HG03558 (cell line): ENCODE measurements around the gene EIF6.
"Not testable (repeated sequence)": the region's sequence is repeated elsewhere in the genome, so short reads cannot be mapped to it uniquely, and the experiment has no call there.

Experiments used
- ATAC-seq: cut with Tn5 transposase; IDR thresholded peaks from one replicate; pipeline ENCODE4 v1.9.1; 2021; ENCODE audit warnings: moderate number of reproducible peaks; ENCODE audit not compliant: unreplicated experiment; ENCODE audit errors: extremely low read depth

Gene EIF6

GRCh38 chr20:35263532-35264341 lies 20.8 kb downstream of the EIF6 start:
- no peak for ATAC-seq

DNA sequence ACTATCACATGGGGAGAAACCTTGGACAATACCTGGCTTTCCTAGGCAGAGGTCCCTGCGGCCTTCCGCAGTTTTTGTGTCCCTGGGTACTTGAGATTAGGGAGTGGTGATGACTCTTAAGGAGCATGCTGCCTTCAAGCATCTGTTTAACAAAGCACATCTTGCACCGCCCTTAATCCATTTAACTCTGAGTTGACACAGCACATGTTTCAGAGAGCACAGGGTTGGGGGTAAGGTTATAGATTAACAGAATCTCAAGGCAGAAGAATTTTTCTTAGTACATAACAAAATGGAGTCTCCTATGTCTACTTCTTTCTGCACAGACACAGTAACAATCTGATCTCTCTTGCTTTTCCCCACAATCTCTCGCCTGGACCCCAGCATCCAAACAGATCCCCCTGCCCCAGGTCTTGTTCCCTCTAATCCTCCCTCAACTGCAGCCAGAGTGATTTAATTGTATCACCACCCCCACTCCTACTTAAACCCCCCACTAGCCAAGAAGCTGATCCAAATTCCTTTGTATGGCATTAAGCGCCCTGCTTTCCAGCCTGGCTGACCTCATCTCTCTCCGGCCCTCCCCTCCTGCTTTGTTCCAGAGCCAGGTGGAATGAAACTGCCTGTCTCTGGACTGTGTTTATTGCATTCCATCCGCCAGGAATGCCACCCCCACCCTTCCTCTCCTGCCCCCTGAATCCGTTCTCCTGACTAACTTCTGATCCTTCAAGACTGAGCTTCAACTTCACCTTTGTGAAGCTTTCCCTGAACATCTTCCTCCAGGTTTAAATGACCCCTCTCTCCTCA lies 21.6 kb downstream of the EIF6 start:
- not testable (repeated sequence) for ATAC-seq

DNA sequence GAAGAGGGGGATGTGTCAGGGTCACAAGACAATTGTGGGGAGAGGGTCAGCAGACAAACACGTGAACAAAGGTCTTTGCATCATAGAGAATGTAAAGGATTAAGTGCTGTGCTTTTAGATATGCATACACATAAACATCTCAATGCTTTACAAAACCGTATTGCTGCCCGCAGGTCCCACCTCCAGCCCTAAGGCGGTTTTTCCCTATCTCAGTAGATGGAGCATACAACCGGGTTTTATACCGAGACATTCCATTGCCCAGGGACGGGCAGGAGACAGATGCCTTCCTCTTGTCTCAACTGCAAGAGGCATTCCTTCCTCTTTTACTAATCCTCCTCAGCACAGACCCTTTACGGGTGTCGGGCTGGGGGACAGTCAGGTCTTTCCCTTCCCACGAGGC lies 22.3 kb downstream of the EIF6 start:
- ATAC-seq = not testable (repeated sequence)

GRCh38 chr20:35260426-35260825 lies 24.1 kb downstream of the EIF6 start:
- no peak for ATAC-seq

DNA sequence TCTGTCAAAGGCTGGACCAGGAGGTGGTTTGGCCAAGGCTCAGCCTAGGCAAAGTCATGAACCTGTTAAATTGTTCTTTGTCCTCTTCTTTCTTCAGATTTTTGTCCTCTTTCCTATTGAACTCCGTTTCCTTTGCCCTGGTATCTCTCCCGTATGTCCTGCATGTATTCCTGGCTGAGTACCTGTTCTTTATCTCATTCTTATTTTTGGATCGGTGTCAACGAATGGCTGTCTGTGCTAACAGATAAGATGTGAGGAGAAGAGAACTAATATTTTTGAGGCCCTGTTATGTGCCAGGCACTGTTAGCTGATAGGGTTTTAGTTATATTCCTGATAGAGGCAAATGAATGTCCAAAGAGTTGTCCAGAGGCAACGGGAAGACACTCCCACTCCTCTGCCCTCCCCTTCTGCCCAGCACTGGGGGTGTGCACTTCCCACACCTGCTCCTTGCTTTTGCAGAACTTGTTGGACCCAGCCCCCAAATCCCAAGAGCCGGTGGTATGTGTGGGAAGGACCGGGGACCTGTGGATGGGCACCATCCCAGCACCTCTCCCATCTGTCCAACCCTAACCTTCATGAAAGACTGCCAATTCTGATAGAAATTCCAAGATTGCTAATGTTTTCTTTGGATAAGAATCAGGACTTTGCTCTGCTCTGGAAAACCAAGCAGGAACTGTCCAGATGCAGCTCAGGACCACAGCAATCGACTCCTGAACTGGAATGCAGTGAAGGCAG lies 27.2 kb downstream of the EIF6 start:
- ATAC-seq = no peak

GRCh38 chr20:35254448-35254999 lies 30.0 kb downstream of the EIF6 start:
- no peak for ATAC-seq

DNA sequence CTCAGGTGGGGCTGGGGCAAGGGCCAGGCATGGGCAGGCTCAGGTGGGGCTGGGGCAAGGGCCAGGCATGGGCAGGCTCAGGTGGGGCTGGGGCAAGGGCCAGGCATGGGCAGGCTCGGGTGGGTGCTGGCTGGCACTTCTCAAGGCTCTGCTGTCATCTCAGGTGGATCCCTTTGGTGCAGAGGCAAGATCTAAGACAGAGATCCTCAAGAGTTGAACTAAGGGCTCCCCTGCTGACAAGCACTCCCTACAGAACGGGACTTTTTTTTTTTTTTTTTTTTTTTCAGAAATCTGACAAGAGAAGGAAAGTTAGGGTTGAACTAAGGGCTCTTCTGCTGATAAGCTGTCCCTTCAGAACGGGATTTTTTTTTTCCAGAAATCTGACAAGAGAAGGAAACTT lies 31.6 kb downstream of the EIF6 start:
- no peak for ATAC-seq

DNA sequence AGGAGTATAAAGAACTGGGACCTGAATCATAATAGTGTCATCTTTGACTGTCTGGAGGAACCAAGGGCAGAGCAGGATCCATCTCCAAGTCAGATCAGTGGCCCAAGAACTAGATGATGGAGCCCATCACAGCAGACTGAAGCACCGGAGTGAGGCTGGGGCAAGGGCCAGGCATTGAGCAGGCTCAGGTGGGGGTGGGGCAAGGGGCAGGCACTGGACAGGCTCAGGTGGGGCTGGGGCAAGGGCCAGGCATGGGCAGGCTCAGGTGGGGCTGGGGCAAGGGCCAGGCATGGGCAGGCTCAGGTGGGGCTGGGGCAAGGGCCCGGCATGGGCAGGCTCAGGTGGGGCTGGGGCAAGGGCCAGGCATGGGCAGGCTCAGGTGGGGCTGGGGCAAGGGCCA lies 32.0 kb downstream of the EIF6 start:
- not testable (repeated sequence) for ATAC-seq

DNA sequence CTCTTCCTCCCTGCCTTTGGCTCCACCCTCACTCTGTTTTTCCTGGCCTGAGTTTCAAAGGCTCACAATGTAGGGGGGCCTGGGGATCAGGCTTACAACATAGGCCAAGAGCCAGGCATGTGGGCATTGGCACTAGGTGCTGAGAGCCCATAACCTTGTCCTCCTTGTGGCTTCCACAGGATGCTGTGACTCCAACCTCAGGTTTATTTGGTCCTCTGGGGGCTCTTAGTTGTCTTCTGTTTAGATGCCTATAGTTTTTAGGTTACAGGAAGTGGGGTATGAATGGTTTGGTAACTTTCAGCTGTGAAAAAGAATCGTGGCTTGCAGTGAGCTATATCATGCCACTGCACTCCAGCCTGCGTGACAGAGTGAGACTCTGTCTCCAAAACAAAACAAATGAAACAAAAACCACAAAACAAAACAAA lies 32.5 kb downstream of the EIF6 start:
- no peak for ATAC-seq

- no peak for ATAC-seq
Measured at GRCh38 chr20:35251613-35251940, 33.0 kb downstream of the EIF6 start.

DNA sequence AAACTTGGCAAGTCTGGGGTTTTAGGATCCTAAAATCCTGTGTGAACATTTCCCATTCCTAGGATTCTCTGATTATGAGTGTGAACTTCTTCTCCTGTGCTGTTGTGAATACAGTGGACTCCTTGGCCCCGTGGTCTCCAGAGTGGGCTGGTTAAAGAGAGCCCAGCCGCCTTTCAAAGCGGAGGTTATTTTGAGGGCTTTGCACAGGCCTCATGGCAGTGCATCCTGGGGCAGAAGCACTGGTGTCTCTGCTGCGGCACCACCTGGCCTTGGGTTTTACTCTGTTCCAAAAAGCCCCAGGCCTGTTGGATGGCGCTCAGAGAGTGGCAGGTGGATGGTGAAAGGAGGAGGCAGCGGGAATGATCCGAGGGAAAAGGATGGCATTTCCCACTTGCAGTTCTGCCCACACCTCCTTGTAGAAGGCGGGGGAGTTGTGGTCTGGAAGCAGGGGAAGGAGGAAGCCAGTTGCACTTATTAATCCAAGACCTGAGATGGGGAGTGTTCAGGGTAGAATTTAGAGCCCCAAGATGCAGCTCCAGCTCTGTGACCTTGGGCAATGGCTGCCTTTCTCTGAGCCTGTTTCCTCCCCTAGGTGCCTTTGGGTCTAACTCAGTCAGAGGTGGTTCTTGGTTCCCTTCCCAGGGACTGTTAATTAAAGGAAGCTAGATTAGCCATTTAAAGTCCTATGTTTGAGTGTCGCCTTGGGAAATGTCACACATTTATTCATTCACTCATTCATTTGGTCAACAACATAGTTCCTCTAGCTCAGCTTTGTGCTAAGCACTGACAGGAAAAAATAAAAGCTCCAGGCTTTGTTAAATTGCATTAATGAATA lies 35.7 kb downstream of the EIF6 start:
- no peak for ATAC-seq

- ATAC-seq = no peak
Measured at GRCh38 chr20:35246723-35247122, 37.8 kb downstream of the EIF6 start.

DNA sequence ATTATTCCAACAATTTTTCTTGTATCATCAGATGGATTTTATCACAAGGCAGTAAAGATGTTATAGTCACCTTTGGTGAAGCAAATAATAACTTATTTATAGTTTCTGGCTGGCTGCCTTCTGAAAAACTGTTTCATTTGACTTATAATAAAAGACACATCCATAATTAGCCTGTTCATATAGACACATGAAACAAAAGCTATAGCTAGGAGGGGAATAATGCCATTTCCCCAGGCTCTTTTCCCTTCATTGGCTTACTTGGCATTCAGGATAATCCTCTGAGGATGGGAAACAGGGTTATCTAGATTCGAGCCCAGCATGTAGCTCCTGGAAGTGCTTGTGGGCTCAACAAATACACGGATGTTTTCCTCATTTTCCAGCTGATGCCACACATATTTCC lies 40.6 kb downstream of the EIF6 start:
- no peak for ATAC-seq

DNA sequence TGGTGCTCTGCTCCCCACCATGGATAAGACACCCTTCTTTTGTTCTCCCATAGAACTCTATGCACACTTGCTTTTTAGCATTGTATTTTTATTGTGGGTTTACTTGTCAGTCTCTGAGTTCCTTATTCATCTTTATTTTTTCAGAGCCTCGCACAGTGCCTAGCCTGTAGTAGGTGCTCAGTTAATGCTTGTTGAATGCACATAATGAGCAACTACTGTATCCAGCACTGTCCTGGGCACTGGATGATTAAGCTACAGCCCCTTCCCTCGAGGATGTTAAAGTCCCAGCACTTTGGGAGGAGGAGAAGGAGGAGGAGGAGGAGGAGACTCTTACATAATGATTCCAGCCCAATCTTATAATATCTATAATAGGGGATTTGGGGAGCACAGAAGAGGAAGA lies 41.3 kb downstream of the EIF6 start:
- no peak for ATAC-seq

GRCh38 chr20:35240811-35241293 lies 43.7 kb downstream of the EIF6 start:
- ATAC-seq = no peak

DNA sequence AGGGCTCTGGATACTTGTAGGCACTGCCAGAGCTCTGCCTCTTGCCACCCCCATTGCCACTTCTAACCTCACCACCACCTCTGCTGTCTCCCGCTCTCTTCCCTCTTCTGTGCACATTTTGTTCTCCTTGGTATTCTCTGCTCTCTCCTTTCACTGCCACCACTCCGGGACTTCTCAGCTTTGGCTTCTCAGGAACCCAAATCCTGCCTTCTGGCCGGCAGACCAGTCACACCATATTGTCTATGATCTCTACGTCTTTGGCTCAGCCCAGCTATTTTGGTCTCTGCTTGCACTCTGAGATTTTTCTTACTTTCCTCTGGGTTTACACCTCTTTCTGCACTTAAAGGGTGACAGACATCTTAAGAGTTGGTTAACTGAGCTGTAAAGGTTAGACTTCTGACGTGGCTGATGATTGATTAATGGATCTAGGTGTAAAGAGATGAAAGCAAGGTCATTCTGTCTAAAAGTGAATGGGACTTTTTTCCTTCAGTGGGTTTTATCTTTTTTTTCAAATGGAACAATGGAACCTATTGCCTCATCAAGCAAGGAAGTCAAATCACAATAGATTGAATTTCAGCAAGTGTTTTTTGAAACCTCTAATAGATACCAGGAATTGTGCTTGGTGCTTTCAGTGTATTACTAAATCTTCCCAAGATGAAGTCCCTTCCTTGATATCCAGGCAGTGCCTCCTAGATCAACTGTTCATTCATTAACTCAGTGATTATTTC lies 44.3 kb downstream of the EIF6 start:
- ATAC-seq = no peak

- ATAC-seq = no peak
Measured at GRCh38 chr20:35238735-35239134, 45.8 kb downstream of the EIF6 start.

- ATAC-seq = no peak
Measured at GRCh38 chr20:35238170-35238569, 46.4 kb downstream of the EIF6 start.

DNA sequence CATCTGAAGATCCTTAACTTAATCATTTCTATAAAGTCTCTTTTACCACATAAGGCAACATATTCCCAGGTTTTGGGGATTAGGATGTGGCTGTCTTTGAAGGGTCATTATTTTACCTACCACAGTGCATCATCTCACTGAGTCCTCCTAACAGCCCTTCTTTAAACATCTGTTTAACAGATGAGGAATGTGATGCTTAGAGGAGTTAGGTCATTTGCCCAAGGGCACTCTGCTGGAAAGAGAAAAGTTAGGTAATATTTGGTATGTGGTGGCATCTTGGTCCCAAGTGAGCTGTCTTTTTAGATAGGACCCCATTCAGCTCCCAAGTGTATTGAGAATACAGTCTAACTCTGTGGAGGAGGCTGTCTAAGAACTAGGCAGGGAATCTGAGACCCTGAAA lies 47.1 kb downstream of the EIF6 start:
- no peak for ATAC-seq
